GM19035 (cell line): Measurements from ENCODE around the gene TAF8.

ENCODE experiments used
- ATAC-seq: cut with Tn5 transposase; IDR thresholded peaks from one replicate; pipeline ENCODE4 v1.9.1; 2021; ENCODE audit not compliant: unreplicated experiment

The TAF8 gene

DNA sequence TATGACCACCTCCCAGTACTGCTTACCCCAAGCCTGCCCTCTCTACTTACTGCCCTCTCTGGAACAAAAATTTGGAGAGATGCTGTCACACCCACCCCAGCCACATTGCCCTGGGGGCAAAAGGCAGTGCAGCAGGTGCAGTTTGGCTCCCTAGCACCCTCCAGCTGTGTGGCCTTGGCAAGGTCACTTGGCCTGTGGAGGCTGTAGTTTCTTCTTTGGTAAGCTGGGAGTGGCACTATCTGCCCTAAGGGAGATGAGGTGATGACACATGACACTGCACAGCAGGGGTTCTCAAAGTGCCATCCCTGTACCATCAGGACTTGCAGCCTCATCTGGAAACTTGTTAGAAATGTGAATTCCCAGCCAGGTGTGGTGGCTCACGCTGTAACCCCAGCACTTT lies 44.8 kb downstream of the TAF8 start:
- ATAC-seq: no peak

DNA sequence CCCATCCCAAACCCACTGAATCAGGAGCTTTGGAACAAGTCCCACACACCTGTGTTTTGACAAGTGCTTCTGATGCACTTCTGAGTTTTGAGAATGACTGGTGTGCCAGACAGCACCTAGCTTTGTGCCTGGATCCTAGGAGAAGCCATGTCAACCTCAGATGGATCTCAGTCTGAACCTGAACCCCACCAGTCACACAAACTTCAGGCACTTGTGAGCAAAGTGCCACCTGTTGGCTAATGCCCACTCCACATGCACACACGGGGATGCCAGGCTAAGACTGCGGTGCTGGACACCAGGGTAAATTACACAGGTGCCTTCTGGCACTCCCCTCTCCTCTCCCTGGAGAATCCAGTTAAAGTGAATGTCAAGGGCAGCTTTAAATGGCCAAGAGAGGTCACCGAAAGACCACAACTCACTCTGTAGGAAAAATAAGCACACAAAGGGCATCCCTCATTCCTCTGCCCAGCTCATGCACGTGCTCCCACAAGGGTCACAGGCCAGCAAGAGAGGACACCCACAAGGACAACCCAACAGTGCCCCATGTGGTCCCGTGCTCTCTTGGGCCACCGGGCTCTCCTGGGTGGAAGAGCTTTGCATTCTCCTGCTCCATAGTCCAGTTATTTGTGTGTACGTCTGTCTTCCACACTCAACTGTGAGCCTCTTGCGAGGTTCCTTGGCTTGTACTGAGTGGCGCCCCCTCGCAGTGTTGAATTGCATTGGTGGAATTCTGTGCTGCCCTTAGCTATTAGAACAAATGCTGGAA lies 45.6 kb downstream of the TAF8 start:
- ATAC-seq: no peak

DNA sequence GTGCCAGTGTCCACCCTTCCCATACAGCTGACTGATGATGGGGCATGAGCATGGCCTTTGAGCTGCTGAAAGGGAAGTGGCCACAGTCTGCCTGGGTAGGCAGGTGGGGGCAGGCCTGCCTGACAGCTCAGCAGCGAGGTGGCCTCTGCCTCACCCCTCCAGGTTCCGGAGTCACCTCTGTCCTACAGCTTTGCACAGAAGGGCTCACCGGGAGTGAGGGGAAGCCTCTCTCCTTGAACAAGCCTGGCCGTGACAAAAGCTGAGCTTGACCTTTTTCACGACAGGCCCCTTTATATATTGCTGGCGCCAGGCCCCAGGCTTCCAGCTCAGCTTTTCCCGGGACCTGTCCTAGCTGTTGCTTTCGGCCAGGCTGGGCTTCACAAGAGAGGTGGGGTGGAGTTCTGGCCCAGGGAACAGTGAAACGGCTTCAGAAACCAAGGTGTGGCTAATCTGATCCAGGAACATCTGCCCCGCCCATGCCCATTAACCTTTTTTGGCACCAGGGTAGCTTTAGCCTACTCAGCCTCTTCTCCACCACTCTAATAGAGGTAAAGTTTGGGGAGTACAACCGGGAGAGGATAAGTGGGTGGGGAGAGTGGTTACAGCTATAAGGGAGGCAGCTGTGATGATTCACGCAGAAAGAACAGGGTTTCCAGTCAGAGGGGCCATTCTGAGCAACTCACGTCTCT lies 49.2 kb downstream of the TAF8 start:
- ATAC-seq: no peak

DNA sequence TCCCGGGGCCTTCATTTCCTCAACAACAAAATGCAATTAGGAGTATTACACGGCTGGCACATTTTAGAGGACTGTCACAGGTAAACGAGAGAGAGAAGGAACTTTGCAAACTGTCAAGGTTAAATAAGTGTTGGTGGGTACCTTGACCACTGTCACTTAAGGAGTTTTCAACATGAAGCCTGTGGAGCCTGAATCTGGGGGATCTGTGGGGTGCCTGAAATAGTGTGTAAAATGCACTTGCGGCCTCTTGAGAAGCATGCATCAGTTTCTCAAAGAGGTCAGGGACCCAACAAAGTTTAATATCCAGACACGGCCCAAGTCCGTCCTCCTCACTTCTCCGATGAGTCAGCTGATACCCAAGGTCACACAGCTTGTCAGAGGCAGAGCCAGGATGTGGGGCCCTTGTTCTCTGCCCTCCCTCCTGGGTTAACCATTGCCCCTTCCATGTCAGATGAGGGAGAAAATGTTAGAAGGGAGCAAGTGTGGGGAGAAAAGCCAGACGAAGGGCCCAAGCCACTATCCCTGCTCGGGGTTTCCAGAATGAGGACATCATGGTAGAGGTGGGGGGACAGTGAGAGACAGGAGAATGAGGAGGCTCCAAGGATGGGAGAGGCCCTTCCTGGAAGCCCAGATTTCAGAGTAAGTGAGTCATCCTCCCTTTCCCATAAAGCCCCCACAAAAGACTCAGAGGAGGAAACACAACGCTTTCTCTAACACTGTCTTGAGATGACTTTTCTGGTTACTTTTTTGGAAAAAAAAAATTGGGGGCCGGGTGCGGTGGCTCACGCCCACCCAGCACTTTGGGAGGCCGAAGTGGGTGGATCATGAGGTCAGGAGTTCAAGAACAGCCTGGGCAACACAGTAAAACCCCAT lies 49.9 kb downstream of the TAF8 start:
- ATAC-seq: no peak

DNA sequence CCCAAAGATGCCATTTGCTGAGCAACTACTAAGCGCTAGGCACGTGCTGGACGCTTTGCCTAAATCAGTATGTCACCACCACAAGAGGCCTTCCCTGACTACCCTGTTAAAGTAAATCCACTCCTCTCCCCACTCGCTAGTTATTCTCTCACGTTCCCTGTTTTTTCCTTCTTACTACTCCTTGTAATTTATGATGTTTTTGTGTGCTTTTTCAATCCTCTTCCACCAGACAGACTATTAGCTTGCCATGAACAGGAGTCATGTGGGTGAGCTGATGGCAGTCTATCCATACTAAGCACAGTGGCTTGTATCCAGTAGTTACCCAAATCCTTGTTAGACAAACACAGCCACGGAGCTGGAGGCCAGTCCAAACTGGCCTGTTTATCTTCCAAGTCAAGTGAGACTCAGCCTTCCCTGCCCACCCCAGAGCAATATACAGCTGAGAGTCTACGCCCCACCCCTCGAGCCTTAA lies 50.9 kb downstream of the TAF8 start:
- no peak for ATAC-seq

DNA sequence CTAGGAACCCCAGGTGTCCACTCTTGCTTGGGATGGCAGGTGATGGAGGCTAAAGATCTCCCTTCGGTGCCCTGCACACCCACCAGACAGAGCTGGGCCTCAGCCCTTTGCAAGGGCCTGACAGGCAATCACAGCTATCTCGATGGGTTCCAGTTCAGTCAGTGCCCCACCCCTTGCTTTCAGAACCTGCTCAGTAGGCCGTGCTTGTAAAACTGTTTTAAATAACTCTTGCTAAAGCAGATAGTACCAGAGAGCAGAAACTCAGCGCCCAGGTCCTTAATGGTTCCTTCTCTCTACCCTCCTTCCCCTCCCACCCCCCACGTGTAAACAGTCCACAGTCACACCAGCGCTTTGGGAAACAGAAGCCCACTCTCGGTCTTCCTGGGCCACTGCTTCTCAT lies 52.9 kb downstream of the TAF8 start:
- no peak for ATAC-seq

DNA sequence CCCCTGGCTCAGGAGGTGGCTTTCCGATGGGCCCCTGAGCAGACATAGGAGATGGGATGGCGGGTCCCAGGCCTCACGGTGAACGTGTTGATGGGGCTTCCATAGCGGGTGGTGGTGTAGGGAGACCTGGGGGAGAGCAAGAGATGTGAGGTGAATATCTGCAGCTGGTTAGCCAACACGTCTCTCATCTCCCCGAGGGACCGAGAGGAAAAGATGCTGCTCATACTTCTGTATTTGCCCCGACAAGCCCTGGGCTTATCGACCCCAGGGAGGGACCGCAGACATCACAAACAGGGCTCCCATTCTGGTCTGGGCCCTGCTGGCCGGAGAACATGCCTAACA lies 53.4 kb downstream of the TAF8 start:
- peak; percentile 19 for ATAC-seq

DNA sequence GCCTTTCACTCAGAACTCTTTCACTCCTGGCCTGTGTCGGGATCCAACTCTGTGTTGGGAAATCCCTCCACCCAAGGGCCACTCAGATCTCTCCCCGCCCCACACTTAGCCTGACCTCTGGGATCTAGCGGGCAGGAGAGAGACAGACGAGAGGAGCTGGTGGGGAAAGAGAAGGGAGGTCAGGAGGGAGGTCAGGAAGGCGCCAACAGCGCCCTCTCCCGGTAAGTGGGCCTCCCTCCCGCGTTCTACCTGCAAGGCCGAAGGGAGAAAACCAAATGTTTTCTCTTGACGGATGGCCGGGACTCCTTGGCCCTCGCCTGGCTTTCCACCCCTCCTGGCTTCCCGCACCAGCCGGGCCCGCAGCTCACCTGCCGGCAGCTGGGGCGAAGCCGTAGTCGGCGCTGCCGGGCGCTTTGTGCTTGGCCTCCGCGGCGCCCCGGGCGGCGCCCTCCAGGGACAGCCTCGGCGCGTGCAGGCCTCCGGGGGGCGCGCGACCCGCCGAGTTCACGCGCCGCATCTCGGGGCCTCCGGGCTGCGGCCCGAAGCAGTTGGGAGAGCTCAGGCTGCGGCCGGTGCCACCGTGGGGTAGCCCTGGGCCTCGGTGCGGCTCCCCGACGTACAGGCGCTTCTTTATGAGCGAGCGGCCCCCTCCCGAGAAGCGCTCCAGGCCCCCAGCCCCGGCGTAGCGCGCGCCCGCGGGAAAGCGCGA lies 53.9 kb downstream of the TAF8 start:
- peak; percentile 68 for ATAC-seq

DNA sequence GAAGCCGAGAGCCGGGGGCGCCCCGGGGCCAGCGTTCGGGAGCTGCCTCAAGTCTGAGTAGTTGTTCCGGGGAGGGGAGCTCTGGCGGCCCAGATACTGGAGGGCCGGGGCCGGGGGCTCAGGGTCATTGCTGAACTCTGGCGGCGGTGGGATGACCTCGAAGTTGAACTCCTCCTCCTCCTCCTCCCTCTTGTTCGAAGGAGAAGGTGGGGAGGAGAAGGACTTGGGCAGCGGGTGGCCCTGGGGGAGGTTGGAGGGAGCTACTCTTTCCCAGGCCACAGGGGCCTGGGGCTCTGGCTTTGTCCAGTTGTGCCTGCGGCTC lies 54.4 kb downstream of the TAF8 start:
- ATAC-seq: no peak

DNA sequence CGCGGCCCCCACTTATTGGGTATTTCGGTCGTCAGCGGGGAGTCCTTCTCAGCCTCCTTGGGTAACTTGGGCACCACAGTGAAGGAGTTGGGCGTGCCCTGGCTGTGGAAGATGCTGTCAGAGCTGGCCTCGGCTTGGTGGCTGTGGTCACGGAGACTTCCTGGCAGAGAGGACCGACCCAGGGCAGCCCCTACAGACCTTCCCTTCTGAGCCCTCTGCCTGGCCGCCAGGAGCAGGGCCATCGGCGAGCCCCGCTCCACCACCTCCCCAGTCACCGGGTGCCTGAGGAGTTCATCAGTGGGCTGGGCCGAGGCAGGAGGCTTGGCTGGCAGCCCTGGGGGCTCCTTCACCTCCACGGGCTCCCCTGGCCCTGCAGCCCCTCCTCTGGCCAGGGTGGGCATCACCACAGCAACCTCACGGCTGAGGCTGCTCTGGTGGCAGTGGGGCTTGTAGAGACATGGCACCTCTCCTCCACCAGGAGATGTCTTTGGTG lies 54.9 kb downstream of the TAF8 start:
- no peak for ATAC-seq

DNA sequence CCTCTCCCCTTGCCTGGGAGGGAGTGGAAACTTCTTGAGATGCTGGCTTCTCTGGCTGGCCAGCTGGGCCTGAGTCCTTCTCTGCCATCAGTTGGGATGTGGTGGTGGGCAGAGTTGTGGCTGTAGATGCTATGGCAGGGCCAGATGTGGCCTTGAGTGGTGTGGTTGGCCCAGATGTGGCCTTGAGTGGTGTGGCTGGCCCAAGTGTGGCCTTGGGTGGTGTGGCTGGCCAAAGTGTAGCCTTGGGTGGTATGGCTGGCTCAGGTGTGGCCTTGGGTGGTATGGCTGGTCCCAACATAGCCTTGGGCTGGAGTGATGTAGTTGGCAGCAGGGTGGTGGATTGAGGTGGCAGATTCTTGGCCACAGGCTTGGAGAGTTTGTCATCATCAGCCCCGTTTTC lies 55.4 kb downstream of the TAF8 start:
- ATAC-seq: no peak

DNA sequence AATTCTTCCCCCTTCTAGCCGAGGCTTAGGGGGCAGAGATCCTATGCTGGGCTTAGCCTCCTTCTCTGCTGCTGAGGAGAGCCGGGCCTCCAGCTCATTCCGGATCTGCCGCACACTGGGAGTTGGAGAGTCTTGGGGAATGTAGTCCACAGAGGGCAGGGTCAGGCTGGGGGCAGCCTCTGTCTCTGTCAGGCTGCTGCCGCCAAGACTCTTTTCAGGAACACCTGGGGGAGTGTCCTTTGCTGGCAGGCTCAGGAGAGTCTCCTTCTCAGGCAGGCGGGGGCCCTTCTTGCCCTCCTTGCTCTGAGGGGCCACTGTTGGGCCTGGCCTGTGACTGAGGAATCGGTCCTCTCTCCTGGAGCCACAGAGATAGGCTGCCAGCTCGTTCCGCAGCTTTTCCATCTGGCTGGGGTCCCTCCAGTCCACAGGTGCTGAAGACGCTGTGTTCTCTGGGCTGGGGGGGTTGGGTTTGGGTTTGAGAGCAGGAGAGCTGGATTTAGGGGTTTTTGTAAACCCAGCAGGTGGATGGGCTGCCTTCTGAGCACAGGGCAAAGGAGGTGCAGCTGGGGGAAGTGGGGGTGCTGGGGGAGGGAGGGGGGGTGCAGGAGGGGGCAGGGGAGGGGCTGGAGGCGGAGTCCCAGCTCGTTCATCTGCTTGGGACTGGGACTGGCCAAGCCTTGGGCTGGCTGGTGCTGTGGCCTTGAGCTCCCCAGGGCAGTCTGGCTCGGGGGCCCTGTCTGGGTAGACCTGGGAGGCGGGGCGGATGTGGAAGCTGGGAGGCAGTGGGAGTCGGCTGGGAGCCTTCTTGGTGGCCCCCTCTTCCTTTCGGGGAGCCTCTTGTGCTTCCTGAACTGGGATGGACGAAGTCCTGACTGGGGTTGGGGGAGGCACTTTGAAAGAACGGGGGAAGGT lies 56.0 kb downstream of the TAF8 start:
- ATAC-seq: no peak

DNA sequence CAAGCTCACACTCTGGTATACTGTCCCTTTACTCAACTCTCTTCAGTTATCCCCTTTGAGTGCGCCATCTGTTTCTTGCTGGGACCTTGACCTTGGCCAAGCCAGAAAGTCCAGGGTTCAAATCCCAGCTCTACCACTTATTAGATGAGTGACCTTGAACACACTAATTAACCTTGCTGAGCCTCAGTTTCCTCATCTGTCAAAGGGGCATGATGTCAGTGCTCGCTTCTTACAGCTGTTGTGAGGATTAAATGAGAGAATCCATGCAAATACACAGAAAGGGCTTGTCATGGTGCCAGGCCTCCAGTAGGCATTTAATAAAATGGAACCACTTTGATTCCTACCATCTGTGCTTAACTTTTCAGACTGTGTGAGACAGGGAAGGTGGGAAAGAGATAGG lies 57.7 kb downstream of the TAF8 start:
- ATAC-seq: no peak

DNA sequence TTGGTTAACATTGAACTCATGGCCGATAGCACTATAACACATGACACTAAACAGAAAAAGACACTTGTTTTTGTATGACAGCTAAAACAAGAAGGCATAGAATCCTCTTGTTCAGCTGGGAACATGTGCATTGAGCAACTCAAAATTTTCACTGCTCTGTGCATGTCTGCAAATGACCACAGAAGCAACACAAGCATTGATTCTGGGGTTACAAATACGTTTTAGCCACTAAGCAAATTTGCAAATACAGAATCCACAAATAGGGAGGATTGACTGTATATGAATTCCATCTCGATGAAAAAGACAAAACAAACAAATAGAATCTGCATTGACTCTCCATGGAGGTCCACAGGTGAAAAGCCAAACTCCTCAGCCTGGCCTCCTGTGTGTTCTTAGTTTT lies 60.4 kb downstream of the TAF8 start:
- no peak for ATAC-seq

DNA sequence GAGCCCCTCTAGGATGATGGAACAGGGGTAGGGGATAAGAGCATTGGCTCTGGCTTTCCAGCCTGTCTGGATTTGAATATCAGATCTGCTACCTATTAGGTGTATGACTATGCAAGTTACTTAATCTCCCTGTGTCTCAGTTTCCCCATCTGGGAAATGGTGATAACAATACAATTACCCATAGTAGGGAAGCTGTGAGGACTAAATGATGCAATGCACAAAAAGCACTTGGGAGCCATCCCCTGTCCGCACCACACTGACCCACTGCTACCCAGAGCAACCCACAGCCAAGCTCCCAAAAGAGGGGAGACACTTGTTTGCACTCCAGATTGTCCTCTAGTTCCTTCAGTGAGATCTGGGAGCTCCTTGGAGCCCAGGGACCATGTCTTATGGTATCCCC lies 62.0 kb downstream of the TAF8 start:
- no peak for ATAC-seq

DNA sequence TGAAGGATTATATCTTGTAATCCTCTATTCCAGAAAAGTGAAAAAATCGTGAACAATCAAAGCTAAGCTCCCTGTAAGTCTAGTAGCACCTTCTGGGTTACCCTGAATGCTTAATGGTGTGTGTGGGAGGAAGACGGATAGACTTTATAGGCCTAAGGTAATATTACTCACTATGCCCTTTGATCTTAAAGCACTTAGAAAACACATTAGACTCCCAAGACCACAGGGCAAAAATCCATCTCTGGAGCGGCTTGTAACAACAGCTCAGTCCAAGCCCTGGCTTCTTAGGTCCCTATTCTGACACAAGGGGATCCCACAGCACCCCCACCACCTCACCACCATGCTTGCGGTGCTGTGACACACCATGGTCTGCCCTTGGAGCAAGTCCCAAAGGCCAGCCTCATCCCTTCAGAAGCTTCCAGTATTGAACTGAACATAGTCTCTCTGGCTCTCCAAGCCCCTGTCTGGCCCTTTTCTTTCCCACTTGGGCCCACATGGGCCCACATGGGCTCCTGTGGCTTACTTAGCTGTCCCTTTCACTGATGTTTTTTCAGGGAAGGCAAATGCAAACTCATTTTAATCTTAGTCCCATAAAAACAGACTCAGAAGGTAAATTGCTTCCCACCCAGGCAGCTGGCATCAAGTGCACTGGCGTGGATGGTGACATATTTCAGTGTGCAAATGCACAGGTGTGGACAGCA lies 63.8 kb downstream of the TAF8 start:
- ATAC-seq: no peak

DNA sequence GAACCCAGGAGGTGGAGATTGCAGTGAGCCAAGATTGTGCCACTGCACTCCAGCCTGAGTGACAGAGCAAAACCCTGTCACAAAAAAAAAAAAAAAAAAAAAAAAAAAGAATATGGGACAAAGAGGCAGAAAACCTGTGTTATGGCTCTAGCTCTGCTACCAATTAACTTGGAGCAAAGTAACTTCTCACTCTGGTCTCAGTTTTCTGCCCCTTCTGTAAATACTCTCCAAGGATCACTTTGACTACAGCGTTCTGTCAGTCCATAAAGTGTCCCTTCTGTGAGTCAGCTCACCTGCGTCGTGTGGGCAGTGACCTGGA lies 67.5 kb downstream of the TAF8 start:
- ATAC-seq: no peak

DNA sequence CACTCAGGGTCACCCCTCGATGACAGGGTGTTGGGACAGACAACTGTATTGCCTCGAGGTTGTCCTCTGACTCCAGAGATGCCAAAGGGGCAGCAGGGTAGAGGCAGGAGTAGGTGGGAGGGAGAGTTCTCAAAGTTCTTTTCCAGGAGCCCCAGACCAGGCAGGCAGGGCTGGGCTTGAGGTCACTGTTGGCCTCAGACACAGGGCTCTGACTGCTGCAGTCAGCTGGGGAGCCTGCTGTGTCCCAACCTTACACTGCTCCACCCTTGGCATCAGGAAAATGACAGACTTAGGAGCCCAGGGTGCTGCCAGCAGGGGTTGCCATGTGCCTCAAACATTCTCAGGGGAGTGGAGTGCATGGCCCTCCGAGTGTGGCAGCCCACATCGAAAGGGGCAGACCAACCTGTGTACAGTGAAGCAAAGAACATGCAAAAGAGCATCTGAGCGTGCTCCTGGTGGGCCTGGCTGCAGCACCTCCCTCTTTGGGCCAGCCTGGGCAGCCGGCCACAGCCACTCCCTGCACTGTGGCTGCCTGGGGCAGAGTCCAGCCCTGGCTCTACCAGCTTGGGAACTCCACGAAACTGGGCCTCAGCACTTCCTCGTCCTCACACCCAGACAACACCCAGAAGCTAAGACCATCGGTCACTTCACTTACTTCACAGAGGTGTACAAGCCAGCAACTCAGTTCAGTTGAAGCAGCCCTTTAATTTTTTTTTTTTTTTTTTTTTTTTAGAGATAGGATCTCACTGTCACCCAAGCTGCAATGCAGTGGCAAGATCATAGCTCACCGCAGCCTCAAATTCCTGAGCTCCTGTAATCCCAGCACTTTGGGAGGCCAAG lies 68.1 kb downstream of the TAF8 start:
- ATAC-seq: no peak
